G401 (cell line): Measurements from ENCODE around the gene NFS1. TPM values are rescaled to one million over a fixed set of nuclear protein-coding genes. Genes with fewer than 3 reads are reported as not detected.
"Not testable (repeated sequence)": the region's sequence is repeated elsewhere in the genome, so short reads cannot be mapped to it uniquely, and the experiment has no call there.

ENCODE experiments used
- DNase-seq: peaks from one replicate; pipeline ENCODE4 v3.0.0-alpha.2; 2015; ENCODE audit warnings: low spot score
- in situ Hi-C: cut with HindIII; loops from 2 replicates; pipeline ENCODE4 v1.10.0; 2016; ENCODE audit warnings: low sequenced_read_pairs, mixed read lengths
- total RNA-seq: library from RNA; depleted of rRNA; stranded (reverse); fragments of >200 nt; shearing (Covaris generic); gene quantifications from 2 replicates; pipeline ENCODE4 v1.2.3, GENCODE V29; 2014

The NFS1 gene
- total RNA-seq, 1 experiment from 2014 or later = 77.7 TPM

DNA sequence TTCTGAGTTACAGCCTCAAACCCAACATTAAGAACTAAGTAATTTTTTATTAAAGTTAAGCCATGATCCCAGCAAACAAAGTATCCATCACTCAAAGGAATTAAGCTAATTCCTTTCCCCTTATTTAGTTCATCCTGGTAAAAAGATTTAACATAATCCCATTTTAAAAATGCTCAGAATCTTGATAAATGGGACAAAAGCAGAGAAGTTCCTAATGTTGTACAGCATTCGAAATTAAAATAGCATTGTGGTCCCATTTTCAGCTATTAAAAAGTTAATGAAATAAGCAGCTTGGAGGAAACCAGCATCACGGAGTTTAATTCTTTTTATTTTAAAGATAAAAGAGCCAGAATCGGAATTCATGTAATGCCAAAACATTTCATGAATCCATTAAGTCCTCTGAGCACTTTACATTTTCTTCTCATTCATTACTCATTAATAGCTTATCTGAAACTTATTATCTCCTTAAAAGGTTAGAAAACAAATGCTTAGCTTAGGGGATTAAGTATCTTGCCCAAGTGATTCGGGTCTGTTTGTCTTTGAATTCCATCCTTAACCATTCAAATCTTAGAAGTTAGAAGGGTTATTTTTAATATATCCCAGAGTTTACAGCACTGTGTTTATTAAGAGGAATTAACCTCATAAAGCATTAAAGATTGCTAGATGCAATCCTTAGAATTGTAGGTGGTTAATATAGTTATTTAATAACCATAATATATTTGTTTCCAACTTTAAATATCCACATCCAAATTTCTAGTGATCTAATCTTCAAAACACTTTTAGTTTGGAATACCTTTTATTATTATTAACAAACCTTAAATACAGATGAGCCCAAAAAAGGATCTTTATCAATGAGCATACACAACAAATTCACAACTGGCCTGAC lies 31.7 kb upstream of the NFS1 start:
- in situ Hi-C loops = no loop called here
- no peak for DNase-seq

DNA sequence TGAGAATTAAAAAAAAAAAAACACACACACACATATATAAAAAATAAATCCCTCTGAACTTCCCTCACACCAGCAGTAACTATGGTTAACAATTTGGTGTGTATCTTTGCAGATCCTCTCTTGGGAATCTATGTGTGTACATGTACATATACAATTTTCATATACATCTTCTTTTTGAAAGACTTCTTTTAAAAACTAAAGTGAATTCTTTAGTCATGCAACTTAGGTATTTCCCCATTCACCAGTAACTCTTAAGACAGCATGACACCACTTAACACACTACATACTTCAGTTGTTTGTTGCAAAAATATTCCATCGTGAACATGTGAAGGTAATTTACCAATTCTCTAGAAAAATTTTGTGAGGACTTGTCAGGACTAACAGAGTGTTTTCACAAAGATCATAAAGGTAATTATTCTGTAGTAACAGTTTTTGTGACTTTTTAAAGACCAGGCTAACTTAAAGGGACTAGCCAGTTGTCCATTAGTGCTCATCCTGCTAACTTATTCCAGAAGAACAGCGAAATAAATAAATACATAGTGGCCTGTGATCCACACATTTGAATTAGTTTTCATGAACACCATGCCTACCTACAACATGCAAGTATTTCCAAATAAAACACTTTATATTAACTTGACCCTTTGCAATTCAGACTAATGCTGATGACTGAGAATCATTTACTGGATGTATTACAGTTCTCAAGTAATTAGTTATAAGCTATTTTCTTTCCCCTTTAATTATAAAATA lies 30.9 kb upstream of the NFS1 start:
- no peak for DNase-seq
- in situ Hi-C loops = no loop called here

DNA sequence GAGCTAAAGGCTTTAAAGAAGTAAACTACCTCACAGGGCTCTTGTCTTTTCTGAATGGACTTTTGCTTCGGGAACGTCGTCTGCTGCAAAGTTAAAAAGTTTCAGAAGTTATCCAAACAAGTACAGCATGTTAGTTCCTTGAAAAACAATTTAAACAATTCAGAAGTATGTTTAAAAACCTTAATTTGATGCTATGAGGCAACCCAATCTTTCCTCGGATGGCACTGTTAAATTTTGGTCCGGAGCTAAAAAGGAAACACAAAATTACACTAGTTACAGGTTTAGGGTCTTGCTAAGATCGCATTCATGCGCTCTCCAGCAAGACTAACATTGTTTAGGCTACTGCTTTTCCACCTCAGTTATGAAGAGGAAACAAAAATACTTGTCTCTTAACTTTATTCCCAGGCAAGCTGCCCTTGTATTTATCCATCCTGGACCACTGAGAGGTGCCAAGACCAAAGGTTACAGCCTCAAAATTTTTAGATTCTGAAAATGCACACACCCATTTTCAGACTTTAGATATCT lies 30.2 kb upstream of the NFS1 start:
- DNase-seq = no peak
- in situ Hi-C loops = no loop called here

DNA sequence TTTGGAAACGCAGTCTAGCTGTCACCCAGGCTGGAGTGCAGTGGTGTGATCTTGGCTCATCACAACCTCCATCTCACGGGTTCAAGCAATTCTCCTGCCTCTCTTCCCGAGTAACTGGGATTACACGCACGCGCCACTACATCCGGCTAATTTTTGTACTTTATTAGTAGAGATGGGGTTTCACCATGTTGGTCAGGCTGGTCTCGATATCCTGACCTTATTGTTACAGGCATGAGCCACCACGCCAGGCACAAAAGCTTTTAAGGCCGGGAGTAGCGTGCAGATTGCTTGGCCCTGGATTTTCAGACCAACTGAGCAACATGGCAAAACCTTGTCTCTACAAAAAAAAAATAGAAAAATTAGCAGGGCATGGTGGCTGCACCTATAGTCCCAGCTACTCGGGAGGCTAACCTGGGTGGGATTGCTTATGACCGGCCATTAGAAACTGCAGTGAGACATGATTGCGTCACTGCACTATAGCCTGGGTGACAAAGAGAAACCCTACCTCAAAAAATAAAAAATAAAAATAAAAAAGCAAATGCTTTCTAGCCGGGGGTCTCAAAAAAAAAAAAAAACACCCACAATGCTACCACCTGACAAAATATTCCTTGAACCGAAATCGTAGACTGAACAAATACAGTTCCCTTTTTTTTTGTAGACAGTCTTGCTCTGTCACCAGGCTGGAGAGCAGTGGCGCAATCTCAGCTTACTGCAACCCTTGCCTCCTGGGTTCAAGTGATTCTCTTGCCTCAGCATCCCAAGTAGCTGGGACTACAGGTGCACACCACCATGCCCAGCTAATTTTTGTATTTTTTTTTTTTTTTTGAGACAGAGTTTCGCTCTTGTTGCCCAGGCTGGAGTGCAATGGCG lies 27.9 kb upstream of the NFS1 start:
- in situ Hi-C loops = no loop called here
- no peak for DNase-seq

DNA sequence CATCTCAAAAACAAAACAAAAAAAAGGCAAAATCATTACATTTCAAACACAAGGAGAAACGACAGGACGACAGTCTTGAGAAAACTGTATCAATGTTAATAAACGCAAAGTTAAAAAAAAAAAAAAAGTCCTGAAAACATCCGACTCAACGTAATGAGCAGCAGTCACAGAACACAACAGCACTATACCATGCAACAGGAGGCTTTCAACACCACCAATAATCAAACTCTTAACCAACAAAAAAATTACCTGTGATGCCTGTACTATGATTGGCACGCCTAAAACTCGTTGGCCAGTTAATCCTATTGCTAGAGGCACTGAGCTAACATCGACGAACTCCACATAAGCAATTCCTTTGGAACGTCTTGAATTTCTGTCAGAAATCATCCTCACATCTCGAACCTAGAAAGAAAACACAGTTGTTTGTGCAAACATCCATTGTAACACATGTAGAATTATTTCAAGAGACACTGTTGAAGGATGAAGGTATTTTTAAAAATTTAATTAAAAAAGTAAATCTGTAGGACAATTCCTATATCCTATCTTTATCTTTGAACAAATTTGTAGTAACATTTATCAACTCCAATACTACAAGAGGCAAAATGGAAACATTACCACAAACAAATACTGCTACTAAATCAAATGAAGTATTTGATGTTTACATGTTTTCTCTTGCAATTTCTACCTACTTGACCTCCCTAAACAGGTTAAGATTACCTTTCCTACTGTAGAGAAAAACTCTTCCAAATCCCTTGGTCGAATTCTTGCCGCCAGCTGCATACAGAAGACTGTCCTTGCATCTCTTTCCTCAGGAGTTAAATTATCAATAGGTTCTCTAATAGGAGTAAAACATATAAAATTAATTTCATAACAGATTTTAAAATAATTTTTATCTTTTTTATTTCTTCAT lies 25.4 kb upstream of the NFS1 start:
- in situ Hi-C loops = no loop called here
- no peak for DNase-seq

DNA sequence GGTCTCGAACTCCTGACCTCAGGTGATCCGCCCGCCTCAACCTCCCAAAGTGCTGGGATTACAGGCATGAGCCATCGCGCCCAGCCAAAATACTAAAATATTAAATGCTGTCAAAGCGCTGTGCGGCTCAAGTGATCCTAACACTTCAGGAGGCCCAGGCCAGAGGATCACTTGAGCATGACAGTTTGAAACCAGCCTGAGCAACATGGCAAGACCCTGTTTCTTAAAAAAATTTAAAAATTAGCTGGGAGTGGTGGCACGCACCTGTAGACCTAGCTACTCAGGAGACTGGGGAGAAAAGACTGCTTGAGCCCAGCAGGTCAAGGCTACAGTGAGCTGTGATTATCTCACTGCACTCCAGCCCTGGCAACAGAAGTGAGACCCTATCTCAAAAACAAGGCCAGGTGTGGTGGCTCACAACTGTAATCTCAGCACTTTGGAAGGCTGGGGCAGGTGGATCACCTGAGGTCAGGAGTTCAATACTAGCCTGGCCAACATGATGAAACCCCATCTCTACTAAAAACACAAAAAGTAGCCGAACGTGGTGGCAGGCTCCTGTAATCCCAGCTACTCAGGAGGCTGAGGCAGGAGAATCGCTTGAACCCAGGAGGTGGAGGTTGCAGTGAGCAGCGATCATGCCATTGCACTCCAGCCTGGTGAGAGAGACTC lies 24.6 kb upstream of the NFS1 start:
- in situ Hi-C loops, DNase-seq: not testable (repeated sequence)

DNA sequence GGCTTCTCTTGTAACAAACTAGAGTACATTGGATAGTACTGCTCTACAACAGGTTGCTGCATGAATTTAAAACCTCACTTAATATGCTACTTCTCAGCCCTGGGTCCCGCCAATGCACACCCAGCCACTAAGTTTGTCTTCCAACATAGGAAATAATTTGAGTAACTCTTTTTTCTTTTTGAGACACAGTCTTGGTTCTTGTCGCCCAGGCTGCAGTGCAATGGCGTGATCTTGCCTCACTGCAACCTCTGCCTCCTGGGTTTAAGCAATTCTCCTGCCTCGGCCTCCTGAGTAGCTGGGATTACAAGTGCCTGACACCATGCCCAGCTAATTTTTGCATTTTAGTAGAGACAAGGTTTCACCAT lies 24.1 kb upstream of the NFS1 start:
- DNase-seq, in situ Hi-C loops: not testable (repeated sequence)

DNA sequence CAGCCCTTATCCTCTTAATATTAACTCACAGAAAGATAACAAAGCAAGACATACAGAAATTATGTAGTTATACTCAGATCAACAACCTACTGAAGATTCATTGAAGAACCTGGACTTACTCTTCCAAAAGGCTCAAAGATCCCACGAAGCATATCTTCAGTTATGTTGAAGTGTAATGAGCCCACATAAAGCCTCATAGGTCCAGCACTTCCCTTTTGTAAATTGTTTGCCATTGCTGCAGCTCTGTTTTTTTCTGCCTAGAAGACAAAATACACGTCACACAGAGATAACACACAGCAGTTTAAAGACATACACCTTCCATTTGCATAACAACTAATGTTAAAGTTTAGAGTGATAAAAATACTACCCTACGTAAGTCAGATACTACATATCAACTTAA lies 22.5 kb upstream of the NFS1 start:
- in situ Hi-C loops = no loop called here
- DNase-seq = no peak

DNA sequence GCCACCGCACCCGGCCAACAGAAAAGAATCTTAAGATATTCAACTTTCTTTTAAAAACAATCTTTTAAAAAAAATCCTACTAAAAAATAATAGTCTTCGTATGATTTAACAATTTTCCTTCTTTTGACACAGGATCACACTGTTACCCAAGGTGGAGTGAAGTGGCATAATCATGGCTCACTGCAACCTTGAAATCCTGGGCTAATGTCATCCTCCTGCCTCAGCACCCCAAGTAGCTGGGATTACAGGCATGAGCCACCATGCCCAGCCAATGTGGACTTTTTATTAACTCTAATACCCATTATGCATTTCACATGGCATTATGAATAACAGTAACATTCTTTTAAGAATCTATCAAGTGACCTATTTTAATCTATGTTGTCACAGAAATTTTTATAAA lies 22.1 kb upstream of the NFS1 start:
- in situ Hi-C loops = no loop called here
- no peak for DNase-seq

DNA sequence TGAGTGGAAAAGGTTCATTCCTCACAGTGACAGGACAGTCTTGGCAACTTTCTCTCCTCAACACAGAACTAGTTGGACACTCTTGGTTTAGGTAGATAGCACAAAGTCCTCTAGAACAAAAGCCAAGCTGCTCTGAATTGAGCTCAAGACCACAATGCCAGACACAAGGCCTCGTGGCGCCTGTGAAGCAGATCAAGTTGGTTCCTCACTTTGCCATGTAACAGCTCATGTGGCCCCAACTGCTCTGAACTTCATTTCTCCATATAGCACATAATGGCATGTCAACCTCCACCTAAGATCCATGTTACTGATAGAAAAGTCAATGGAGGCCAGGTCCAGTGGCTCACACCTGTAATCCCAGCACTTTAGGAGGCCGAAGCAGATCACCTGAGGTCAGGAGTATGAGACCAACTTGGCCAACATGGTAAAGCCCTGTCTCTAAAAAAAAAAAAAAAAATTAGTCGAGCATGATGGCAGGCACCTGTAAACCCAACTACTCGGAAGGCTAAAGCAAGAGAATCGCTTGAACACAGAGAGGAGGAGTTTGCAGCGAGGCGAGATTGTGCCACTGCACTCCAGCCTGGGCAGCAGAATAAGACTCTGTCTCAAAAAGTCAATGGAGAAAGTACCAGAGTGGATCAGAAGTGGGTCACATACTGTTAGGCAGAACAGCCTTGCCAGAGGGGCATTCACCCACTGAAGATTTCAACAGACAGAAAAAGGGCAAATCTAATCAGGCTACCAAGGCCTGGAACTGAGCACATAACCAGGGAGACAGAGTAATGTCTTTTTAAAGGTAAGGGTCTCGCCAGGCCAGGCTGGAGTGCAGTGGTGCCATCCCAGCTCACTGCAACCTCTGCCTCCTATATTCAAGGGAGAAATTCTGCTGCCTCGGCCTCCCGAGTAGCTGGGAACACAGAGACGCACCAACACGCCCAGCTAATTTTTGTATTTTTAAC lies 21.3 kb upstream of the NFS1 start:
- no peak for DNase-seq
- in situ Hi-C loops = no loop called here

DNA sequence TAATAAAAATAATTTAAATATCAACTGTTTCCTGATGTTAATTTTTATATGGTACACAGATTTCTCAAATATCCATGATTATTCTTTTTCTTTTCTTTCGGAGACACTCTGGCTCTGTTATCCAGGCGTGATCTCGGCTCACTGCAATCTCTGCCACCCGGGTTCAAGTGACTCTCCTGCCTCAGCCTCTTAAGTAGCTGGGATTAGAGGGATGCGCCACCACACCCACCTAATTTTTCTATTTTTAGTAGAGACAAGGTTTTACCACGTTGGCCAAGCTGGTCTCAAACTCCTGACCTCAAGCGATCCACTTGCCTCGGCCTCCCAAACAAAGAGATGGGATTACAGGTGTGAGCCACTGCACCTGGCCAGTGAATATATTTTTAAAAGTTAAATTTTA lies 20.6 kb upstream of the NFS1 start:
- no peak for DNase-seq
- in situ Hi-C loops = no loop called here

DNA sequence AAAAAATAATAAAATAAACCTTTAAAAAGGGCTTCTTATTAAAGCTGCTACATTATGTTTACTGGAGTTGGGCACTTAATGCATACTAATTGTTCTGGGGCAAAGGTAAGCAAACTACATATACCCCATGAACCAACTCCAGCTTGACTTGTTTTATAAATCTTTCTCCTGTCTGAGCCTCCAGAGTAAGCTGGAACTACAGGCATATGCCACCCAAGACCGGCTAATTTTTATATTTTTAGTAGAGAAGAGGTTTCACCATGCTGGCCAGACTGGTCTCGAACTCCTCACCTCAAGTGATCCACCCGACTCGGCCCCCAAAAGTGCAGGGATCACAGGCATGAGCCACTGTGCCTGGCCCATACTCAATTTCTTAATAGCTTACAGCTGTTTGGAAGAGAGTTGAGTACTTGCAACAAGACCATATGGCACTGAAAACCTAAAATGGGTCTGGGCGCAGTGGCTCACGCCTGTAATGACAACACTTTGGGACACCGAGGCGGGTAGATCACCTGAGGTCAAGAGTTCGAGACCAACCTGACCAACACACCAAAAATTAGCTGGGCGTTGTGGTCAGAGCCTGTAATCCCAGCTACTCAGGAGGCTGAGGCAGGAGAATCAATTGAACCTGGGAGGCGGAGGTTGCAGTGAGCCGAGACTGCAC lies 20.0 kb upstream of the NFS1 start:
- no peak for DNase-seq
- in situ Hi-C loops = no loop called here

DNA sequence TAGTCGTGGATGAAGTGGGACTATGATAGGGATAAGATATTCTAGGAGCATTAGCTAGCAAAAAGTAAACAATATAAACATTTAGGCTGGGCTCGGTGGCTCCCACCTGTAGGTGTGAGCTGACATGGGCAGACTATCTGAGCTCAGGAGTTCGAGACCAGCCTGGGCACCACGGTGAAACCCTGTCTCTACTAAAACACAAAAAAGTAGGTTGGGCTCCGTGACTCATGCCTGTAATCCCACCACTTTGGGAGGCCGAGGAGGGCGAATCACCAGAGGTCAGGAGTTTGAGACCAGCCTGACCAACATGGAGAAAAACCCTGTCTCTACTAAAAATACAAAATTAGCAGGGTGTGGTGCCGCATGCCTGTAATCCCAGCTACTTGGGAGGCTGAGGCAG lies 19.2 kb upstream of the NFS1 start:
- in situ Hi-C loops = not testable (repeated sequence)

DNA sequence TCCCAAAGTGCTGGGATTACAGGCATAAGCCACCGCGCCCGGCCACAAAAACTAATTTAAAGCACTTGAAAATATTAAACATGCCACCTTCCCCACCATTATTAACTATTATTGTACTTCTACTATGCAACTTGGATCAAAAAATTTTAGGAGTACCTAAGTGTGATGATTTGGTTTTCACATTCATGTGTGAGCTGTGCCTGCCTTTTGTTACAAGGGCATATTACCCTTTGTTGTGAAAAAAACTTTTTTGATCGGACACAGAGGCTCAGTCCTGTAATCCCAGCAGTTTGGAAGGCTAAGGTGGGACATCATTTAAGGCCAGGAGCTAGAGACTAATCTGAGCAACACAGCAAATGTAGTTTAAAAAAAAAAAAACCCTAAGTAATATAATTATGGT lies 17.2 kb upstream of the NFS1 start:
- no peak for DNase-seq
- in situ Hi-C loops = no loop called here

More for the DNA sequence above, 19.2 kb upstream of the NFS1 start:
- not testable (repeated sequence) for DNase-seq

DNA sequence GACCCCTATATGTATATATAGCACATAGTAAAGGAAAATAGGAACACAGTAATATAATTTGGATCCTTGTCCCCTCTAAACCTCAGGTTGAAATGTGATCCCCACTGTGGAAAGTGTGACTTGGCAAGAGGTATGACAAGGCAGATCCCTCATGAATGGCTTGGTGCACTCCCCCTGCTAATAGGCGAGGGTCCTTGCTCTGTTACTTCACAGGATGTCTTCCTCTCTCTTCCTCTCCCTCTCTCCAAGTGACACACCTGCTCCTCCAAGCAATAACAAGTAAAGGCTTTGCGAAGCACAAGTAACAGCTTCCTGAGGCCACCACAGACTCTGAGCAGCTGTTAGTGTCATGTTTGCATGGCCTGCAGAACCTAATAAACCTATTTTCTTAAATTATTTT lies 16.5 kb upstream of the NFS1 start:
- in situ Hi-C loops = no loop called here
- DNase-seq = no peak

DNA sequence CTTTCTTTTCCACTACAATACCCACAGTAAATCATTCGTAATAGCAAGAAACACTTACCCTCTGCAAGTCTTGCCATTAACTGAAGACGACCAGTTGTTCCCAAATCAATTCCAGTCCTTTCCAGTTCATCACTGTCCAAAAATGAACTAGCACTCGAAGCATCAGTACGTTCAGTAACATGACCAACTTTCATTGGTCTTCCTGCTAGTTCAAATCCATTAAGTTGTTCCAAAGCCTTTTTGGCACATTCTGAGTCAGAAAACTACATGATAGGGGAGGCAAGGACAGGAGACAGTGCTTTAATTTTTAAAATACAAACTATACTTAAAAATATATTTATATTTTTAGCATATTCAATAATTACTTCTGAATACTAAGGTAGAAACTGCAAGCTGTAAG lies 15.0 kb upstream of the NFS1 start:
- in situ Hi-C loops = no loop called here
- no peak for DNase-seq
